Ammon's horn (tissue), 1 donor: ENCODE data around the gene APC2.

Experiments used
- DNase-seq: peaks from one replicate; pipeline ENCODE4 v3.0.0-alpha.2; 2016; ENCODE audit warnings: low spot score

Gene APC2

DNA sequence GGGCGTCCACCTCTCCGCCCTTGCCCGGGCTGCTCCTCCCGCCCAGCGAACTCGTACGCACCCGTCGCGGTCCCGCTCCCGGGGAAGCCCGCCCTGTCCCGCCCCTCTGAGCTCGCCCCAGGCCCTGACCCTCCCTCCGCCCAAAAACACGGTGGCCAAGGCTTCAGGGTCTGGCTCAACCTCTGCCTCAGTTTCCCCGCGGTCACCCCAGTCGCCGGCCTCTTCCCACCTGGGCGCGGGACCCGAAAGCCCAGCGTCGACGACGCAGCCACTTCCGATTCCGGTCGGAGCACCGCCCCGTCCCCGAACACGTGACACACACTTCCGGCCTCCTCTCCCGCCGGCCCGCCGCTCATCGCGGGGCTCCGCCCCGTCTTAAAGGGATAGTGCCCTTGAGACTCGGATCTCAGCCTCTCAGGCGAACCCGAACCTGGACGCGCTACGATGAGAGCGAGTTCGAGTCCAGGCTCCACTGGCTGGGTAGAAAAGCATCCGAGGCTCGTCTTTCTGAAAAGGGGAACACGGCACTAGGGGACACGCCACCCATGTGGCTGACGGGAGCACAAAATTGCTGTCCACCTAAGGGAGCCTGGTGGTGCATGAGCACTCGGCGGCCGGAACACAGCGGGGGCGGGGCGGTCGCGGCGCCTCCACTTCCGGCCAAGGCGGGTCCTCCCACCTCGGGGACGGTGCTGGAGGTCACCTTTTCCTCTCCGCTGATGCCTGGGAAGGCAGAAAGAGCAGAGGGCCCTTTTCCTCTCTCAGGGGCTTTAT, 29.2 kb downstream of the APC2 start, which contains the start of gene C19orf25:
C19orf25 (minus strand) TSS at position 282 of the 774 bp plus-strand sequence. CDS start 312 bp downstream, outside the sequence.
- DNase-seq = peak; percentile 96

DNA sequence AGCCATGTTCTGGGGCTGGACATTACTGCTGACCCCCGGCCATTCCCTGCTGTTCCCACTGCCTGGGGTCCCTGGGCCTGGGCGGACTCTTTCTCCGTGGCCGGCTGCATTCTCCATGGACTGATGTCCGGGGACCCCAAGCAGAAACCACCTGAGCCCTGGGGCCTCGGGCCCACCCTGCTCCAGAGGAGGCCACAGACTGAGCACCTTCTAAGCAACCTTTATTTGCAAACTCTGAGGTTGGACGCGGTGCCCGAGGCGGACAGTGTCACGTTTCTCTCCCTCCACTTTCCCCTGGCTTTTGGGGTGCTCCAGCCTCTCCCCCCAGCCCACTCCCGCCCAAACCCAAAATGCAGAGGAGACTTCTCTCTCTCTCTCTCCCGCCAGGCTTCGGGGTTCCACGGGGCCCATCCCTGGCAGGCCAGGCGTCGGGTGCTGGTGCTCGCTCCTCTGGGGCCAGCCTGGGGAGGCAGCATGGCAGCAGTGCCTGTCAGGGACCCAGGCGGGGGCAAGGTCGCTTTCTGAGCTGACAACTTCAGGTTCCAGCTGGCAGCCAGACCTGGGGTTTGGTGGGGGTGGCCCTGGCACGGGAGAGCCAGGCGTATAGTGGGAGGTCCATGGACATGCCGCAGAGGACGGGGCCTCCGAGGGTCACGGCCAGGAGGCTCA, 31.4 kb downstream of the APC2 start:
- no peak for DNase-seq

DNA sequence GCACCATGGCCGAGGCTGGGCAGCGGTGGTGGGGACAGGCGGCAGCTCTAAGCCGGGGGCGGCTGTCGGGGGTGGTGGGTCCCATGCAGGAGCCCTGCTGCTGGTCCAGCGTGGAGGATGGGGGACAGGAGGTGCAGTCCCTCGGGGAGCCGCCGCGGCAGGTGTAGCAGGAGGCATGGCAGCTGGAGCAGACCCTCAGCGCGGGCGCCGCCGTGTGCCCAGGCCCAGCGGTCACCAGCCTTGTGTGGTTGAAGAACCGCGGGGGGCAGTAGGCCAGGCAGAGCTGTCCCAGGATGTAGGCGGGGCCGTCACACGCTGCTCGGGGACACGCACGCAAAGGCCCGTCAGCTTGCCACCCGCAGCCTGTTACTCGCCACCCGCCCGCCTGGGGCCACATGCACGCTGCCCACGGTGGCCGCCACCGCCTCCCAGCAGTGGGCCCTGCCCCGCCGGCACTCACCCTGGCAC, 32.0 kb downstream of the APC2 start:
- DNase-seq = no peak

DNA sequence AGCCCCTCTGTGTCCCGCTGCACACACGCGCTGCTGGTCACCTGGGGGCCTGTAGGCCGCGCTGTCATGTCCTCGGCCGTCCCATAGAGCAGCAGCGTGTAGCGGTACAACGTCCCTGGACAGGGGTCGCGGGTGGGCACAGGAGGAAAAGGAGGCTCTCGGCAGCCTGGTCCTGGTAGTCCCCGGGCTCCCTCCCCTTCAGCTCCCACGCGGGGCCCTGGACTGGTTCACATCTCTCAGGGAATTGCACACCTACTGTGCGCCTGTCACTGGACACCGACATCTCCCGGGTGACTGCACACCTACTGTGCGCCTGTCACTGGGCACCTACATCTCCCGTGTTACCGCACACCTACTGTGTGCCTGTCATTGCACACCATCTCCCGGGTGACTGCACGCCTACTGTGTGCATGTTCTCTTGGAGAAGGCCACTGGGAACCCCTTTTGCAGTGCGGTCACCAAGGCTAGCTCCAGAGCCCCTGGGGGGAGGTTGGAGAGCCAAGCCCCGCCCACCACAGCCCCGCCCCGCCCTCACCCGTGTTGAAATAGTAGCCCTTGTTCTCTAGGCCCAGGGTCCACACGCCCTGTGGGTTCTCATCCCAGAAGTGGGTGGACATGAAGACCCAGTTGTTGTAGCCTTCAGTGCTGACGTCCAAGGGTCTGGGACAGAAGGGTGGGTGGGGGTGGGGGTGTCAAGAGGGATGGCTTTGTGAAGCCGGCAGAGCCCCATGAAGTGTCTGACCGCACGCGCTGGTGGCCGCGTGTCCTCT, 32.6 kb downstream of the APC2 start:
- no peak for DNase-seq

DNA sequence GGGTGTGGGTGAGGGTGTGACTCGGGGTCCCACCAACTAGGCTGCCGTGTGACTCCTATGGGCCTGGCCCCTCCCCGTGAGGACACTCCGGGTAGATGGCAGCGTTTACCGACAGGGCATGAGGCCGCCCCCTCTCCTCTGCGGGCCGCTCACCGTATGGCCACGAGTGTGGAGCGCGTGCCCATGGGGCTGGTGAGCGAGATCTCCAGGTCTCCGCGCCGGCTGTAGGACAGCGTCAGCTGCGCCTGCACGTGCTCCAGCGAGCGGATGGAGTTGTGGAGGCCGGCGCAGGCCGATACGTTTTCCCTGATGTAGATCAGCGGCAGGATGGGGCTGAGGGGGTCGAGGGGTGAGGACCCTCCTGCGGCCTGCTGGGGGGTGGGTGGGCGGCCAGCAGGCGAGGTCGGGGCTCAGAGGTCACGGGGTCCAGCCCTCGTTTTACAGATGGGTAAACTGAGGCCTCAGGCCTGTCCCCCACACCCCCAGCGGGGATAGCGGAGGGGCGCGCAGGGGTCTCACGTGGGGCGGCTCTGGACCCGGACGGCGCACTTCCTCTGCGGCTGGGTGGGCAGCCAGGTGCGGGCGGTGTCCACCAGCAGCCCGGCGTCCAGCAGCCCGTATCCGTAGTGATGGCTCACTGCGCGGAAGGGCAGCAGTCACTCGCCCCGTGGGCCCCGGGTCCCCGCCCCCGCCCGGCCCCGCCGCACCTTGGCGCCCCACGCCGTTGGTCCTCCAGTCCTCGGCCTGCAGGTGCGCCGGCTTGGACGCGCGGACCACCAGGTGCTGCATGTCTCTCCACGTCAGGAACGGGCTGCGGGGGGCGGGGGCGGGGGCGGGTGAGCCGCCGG, 33.4 kb downstream of the APC2 start:
- no peak for DNase-seq

DNA sequence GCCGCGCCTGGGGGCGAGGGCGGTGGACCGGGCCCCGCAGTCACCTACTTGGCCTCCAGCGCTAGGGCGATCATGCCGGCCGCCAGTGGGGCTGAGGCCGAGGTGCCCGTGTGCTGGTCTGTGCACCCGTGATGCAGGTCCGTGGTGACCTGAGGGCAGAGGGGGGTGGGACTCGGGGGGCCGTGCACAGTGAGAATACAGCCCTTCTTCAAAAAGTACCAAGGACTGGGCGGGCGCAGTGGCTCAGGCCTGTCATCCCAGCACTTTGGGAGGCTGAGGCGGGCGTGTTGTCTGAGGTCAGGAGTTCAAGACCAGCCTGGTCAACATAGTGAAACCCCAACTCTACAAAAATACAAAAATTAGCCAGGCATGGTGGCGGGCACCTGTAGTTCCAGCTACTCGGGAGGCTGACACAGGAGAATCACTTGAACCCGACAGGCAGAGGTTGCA, 34.1 kb downstream of the APC2 start:
- no peak for DNase-seq

DNA sequence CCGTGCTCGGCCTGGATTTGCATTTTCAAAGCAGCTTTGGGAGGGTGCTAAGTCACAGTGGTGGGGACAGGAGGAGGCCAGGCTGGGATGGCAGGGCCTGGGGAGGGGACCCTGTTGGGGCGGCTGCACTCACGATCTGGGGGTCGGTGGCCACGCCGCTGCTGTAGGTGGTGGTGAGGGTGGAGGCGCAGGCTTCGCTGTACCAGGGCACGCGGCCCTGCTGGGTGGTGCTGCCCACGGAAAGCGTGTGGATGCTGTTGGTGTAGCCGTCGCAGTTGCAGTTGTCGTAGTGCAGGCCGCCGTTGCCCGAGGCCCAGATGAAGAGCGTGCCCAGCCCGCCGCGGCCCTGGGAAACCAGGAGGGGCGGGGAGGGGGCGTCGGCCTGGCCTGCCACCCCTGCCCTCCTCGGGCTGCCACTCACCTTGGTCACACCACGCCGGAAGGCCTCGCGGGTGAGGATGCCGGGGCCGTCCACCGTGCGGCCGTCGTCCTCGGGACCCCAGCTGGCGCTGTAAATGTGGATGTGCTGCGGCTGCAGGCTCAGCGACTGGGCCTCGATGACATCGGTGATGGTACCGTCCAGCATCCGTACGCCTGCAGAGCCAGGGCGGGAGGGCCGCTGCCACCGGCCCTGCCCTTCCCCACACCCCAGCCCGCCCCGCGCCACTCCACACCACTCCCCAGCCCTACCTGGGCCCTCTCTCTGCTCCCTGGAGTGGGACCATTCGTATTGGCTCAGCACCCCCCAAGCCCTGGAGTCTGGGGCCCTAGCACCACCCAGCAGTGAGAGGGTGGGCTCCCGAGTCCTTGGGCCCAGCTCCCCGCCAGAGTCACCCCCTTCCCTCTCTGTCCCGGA, 37.0 kb downstream of the APC2 start:
- no peak for DNase-seq

DNA sequence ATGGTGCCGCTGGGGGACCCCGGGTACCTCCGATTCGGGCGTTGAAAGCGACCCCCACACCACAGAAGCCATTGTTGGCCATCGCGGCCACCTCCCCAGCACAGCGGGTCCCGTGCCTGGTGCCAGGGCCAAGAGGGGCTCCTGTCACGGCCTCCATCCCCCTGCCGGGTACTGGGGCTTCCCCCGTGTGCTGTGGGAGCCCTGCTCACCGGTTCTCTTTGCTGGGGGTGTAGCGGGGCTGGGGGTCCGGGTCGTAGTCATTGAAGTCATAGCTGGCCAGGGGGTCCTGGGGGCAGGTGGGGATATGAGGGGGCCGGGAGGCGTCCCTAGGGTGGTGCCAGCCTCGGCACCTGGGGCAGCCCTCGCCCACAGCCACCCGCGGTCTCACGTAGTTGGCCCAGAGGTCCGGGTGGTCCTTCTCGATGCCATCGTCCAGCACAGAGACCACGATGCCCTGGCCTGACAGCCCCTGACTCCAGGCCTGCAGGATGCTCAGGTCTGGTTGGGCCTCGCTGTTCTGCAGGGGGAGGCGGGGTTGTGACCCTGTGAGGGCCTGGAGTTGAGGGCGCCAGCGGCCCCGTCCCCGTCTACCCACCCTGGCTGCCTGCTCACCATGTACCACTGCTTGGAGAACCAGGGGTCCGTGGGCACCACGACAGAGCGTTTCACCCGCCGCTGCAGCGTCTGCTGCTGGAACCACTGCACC, 37.8 kb downstream of the APC2 start:
- no peak for DNase-seq

DNA sequence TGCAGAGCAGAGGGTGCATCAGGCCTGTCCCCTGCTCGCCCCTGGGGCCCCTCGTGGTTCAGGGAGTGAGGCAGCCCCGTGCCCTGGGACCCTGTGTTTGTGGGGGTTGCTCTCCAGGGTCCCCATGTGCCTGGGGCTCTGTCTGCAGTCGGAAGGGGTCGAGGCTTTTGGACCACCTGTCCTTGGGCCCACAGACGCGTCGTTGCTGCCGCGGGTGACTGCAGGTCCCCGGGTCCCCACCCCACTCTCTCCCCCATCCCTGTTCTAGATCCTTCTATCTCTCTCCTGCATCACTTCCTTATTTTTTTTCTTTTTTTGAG, 38.3 kb downstream of the APC2 start:
- DNase-seq = no peak

DNA sequence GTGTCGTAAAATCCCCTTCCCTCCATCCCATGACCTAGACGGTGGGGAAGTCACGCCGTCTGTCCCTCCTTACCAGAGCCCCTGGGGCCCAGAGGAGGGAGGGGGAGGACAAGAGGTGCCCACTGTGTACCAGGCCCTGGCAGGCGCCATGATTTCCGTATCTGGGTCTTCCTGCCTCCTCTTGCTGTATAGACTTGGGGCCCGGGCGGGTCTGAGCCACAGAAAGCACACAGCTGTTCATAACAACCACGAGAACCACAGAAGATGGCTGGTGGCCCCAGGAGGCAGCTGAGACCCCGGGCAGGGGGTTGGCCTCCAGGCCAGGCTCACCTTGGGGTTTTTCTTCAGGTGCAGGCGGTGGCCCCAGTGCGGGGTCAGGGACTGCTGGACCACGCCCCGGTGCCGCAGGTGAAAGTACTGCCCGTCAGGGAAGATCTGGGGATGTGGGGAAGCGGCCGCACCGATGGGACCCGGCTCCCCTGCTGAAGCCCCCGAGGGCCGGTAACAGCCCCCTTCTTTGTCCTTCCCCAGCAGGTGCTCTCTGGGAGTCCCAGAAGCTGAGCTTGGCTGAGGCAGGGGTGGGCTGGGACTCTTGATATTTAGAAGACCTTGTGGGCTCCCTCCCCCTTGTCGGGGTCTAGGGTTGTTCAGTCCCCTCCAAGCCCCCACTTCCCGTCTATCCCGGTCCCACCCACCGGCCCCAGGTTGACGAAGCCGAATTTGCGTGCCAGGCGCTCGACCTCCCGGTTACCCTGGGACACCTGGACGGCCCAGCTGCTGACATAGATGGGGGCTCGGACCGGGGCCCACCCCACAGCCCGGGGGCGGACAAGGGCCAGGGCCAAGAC, 39.8 kb downstream of the APC2 start:
- no peak for DNase-seq

DNA sequence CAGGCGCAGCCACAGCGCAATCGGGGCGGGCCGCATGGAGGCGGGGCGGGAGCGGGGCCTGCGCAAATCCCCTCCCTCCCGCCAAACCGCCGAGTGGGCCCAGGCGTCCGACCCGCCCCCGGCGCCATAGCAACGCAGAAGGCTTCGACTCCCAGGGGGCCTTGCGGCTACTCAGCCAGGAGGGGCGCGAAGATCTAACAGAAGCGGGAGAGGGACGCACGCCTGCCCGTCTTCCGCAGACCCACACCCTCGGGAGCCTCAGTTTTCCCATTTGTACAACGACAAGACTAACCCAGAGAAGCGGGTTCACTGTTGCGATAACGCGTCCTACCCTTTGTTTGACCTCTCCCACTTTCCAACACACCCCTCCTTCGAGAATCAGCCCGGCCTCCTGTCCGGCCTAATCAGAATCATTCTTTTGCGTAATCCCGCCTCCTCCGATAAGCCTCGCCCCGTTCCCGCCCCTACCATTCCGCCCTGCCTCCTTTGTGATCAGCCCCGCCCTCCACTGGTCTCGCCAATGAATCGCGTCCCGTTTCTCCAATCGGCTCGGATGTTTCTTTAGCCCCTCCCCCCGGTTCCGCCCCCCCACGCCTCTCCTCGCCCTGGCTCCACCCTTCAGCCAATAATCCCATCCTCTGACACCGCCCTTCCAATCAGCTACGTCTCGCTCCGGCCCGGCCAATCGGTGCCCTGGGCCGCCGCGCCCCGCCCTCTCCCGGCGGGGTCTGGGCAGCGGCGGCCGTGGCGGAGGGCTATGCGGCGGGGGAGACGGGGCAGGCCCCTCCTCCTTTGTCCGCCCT, 40.6 kb downstream of the APC2 start, which contains the start of gene PCSK4:
PCSK4 (minus strand) TSS at position 40 of the 803 bp plus-strand sequence; CDS start at position 36, 4 bp downstream.
- DNase-seq = peak; percentile 100

DNA sequence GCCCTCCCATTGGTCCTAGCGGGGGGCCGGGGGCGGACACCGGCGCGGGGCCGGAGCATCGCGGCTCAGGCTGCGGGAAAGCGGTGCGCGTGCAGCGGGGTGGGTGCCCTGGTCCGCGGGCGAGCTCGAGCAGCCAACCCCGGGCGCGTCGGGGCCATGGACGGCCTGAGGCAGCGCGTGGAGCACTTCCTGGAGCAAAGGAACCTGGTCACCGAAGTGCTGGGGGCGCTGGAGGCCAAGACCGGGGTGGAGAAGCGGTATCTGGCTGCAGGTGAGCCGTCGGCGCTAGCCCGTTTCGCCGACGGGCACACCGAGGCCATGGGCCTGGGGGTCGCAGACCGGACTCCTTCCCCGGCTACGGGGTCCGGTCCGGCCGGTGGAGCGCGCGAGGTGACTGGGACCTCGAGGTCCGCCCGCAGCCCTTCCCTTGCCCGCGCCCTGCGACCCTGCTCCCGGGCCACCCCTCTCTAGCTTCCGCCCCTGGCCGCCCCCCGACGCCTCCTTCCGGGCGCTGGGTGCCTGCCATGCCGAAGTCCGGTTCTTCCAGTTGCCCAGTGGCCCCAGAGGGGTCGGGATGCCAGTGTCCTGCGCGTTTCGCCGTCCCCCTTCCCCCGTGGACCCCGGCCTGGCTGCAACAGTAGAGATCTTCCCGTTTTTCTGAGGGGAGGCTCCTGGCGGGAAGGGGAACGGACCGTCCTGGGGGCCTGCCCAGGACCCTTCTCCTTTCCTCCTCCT, 41.4 kb downstream of the APC2 start, which contains the start of gene REEP6:
REEP6 (plus strand) TSS at position 68 of the 735 bp plus-strand sequence; CDS start at position 157, 89 bp downstream.
- no peak for DNase-seq

DNA sequence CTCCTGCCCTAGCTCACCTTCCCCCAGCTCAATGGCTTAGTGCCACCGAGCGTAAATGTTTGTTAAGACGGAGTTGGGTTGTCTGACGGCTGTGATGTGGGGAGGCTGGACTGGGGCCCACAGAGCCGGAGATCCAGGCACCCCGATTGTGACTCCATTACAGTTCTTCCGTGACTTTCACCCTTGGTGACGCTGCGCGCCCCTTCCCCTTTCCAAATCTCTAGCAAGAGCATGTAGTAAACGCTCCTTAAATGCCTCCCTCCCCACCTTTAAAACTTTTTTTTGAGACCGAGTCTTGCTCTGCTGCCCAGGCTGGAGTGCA, 41.9 kb downstream of the APC2 start:
- no peak for DNase-seq

DNA sequence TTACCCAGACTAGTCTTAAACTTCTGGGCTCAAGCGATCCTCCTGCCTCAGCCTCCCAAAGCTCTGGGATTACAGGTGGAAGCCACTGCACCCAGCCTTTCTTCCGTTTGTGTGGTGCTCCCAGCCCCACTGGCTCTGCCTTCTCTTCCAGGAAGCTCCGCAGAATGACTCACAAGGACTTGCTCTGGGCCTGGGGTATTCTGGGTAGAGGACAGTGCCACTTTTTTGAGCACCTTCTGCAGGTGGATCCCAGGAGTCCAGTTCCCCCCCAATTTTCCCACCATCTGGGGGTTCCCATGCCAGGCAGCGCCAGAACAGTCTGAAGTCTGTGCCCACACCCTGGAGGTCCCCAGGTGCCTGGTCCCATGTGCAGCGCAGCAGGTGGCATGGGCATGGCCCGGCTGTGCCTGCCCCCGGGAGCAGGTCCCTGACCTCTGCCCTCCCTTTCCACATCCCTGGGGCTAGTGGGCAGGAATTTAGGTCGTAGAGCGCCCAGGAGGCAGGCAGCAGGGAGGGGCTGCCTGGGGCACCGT, 42.6 kb downstream of the APC2 start:
- no peak for DNase-seq

DNA sequence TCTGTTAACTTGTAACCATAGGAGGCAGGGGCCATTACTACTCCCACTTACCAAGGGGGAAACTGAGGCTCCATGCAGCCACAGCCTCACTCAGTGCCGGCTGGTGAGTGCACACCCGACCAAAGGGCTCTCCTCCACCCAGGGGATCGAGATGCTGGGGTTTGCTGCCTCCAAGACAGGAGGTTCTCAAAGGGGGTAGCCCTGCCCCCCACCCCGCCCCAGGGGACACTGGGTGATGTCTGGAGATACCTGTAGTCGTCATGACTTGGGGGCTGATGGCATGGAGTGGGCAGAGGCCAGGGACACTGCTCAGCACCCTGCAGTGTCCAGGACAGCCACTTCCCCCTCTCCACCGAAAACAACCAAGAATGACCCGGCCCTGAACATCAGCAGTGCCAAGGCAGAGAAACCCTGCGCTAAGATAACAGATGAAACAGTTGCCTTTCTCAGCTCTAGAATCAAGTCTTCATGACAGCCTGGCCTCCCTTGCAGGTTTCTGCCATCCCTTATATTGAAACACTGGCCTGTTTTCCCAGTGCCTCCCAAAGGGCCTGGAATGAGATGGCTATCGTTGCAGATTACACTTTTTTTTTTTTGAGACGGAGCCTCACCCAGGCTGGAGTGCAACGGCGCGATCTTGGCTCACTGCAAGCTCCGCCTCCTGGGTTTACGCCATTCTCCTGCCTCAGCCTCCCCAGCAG, 44.3 kb downstream of the APC2 start:
- no peak for DNase-seq

DNA sequence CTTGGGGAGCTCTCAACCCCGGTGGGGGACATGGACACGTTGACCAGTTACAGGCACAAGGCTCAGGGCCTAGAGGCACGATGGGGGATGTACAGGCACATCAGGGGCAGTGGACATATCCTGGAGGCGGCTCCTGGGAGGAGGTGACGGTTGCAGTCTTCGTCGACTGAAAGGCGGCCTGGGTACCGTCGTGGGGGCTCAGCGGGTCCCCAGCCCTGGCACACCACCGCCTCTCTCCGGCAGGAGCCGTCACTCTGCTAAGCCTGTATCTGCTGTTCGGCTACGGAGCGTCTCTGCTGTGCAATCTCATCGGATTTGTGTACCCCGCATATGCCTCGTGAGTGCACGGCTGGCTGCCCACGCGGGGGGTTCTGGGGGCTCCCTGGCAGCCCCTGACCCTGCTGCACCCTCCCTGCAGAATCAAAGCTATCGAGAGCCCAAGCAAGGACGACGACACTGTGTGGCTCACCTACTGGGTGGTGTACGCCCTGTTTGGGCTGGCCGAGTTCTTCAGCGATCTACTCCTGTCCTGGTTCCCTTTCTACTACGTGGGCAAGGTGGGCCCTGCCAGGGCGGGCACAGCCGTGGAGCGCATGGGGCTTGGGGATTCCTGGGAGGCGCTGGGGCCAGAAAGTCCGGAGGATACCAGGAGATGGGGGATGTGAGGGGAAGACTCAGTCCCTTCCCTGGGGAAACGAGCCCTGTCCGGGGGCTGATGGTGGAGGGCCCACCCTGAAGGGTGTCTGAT, 45.3 kb downstream of the APC2 start:
- no peak for DNase-seq
